Mammary epithelial cell (primary cell): ENCODE measurements around the gene RDX.

Source experiments
- EZH2 ChIP-seq: IDR thresholded peaks from 2 replicates; pipeline ENCODE4 v1.6.1; 2012; ENCODE audit warnings: low read length, inconsistent platforms, borderline replicate concordance
- TF ChIP-seq, protein P1 (sequence below), 2 donors: IDR thresholded peaks in 1 of 2; conservative IDR thresholded peaks in 1 of 2; 2 replicates each; pipeline ENCODE4 v1.5.1; 2011 to 2012; ENCODE audit warnings: inconsistent platforms in 2 of 2, low read length in 2 of 2, mild to moderate bottlenecking in 2 of 2, control low read depth in 1 of 2, low read depth in 1 of 2; ENCODE audit not compliant: insufficient read depth in 1 of 2; ENCODE audit errors: extremely low read depth in 1 of 2

DNA sequence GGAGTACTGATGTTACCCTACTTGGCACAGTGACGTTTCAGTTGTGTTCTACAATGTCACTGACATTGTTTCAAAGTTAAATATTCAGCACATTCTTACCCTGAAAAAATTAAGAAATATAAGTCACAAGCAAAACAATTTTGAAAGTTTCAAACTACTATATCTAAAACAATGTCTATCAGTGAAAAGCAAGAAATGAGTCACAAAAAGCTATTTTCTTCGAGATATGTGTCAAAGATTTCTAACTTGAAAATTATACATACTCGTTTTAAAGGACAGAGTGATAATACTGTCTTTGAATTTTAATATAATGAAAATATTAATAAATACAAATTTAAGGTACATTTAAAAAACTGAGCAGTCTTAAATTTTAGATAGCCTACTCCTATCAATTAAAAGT is 42.9 kb downstream of the RDX start:
- TF ChIP-seq, protein P1, sequence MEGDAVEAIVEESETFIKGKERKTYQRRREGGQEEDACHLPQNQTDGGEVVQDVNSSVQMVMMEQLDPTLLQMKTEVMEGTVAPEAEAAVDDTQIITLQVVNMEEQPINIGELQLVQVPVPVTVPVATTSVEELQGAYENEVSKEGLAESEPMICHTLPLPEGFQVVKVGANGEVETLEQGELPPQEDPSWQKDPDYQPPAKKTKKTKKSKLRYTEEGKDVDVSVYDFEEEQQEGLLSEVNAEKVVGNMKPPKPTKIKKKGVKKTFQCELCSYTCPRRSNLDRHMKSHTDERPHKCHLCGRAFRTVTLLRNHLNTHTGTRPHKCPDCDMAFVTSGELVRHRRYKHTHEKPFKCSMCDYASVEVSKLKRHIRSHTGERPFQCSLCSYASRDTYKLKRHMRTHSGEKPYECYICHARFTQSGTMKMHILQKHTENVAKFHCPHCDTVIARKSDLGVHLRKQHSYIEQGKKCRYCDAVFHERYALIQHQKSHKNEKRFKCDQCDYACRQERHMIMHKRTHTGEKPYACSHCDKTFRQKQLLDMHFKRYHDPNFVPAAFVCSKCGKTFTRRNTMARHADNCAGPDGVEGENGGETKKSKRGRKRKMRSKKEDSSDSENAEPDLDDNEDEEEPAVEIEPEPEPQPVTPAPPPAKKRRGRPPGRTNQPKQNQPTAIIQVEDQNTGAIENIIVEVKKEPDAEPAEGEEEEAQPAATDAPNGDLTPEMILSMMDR (conservative IDR thresholded peaks at IDR 0.05 in 1 of 2, IDR thresholded peaks at IDR 0.05 in 1 of 2; ENCODE audit: extremely low read depth in 1 of 2, insufficient read depth in 1 of 2, low read depth in 1 of 2, low read length in 2 of 2): no peak
- no peak for TF ChIP-seq EZH2
